Mammary epithelial cell (primary cell): ENCODE data around the gene OR52H1.

Experiments
- CTCF ChIP-seq, 2 donors: IDR thresholded peaks in 1 of 2; conservative IDR thresholded peaks in 1 of 2; 2 replicates each; pipeline ENCODE4 v1.5.1; 2011 to 2012; ENCODE audit warnings: inconsistent platforms in 2 of 2, low read length in 2 of 2, mild to moderate bottlenecking in 2 of 2, control low read depth in 1 of 2, low read depth in 1 of 2; ENCODE audit not compliant: insufficient read depth in 1 of 2; ENCODE audit errors: extremely low read depth in 1 of 2
- EZH2 ChIP-seq: IDR thresholded peaks from 2 replicates; pipeline ENCODE4 v1.6.1; 2012; ENCODE audit warnings: low read length, inconsistent platforms, borderline replicate concordance

- TF ChIP-seq CTCF (conservative IDR thresholded peaks at IDR 0.05 in 1 of 2, IDR thresholded peaks at IDR 0.05 in 1 of 2; ENCODE audit: extremely low read depth in 1 of 2, insufficient read depth in 1 of 2, low read depth in 1 of 2, low read length in 2 of 2), result no peak
- no peak for TF ChIP-seq EZH2
These were observed 48.7 kb downstream of the OR52H1 start for GRCh38 chr11:5499671-5500070.
